H9 (cell line): Measurements from ENCODE around the gene RTN1. TPM values are rescaled to one million over a fixed set of nuclear protein-coding genes. Genes with fewer than 3 reads are reported as not detected.

Source experiments
- DNase-seq: peaks from one replicate; pipeline ENCODE4 v3.0.0-alpha.2; 2017
- H2AFZ ChIP-seq: one replicate; pipeline ENCODE4 v1.6.1; 2013; ENCODE audit warnings: mild to moderate bottlenecking, low read length, control low read depth, moderate library complexity
- H2AK5ac ChIP-seq: 2 replicates; pipeline ENCODE4 v1.6.1; 2013; ENCODE audit warnings: low read length, control low read depth, mixed read lengths; ENCODE audit not compliant: insufficient read length
- H2BK120ac ChIP-seq: one replicate; pipeline ENCODE4 v1.6.1; 2013; ENCODE audit warnings: low read depth, mild to moderate bottlenecking, low read length, control low read depth, inconsistent platforms; ENCODE audit not compliant: poor library complexity, severe bottlenecking
- H2BK12ac ChIP-seq: 2 replicates; pipeline ENCODE4 v1.6.1; 2013; ENCODE audit warnings: low read length, control low read depth, mixed read lengths, low read depth; ENCODE audit not compliant: insufficient read length
- H2BK15ac ChIP-seq: 2 replicates; pipeline ENCODE4 v1.6.1; 2013; ENCODE audit warnings: low read depth, low read length, control low read depth
- H2BK20ac ChIP-seq: one replicate; pipeline ENCODE4 v1.6.1; 2013; ENCODE audit warnings: low read depth, mild to moderate bottlenecking, low read length, control low read depth, inconsistent platforms; ENCODE audit not compliant: poor library complexity, severe bottlenecking
- H2BK5ac ChIP-seq: 2 replicates; pipeline ENCODE4 v1.6.1; 2013; ENCODE audit warnings: low read length, control low read depth, mixed read lengths; ENCODE audit not compliant: insufficient read length
- H3K14ac ChIP-seq: 2 replicates; pipeline ENCODE4 v1.6.1; 2013; ENCODE audit warnings: low read length, control low read depth; ENCODE audit not compliant: insufficient read depth
- H3K18ac ChIP-seq: 2 replicates; pipeline ENCODE4 v1.6.1; 2013; ENCODE audit warnings: low read depth, mild to moderate bottlenecking, mixed read lengths, low read length, control low read depth; ENCODE audit not compliant: insufficient read length
- H3K23ac ChIP-seq: 2 replicates; pipeline ENCODE4 v1.6.1; 2013; ENCODE audit warnings: low read length, control low read depth, mixed read lengths, low read depth; ENCODE audit not compliant: insufficient read length
- H3K23me2 ChIP-seq: 2 replicates; pipeline ENCODE4 v1.6.1; 2013; ENCODE audit warnings: low read depth, mild to moderate bottlenecking, mixed read lengths, low read length, control low read depth; ENCODE audit not compliant: insufficient read length, poor library complexity, severe bottlenecking
- H3K27ac ChIP-seq: 2 replicates; pipeline ENCODE4 v1.5.1; 2013; ENCODE audit warnings: low read length, control low read depth, mixed read lengths, low read depth; ENCODE audit not compliant: insufficient read length
- H3K27me3 ChIP-seq: 2 replicates; pipeline ENCODE4 v1.6.1; 2013; ENCODE audit warnings: low read length, control low read depth, inconsistent platforms; ENCODE audit not compliant: insufficient read depth
- H3K4ac ChIP-seq: 2 replicates; pipeline ENCODE4 v1.6.1; 2013; ENCODE audit warnings: low read depth, mild to moderate bottlenecking, control low read depth, inconsistent platforms, low read length, moderate library complexity
- H3K4me1 ChIP-seq: 2 replicates; pipeline ENCODE4 v1.6.1; 2013; ENCODE audit warnings: low read length, control low read depth, inconsistent platforms; ENCODE audit not compliant: insufficient read depth
- H3K4me2 ChIP-seq: 2 replicates; pipeline ENCODE4 v1.6.1; 2013; ENCODE audit warnings: low read length, control low read depth, mixed read lengths; ENCODE audit not compliant: insufficient read length, insufficient read depth
- H3K56ac ChIP-seq: 2 replicates; pipeline ENCODE4 v1.6.1; 2013; ENCODE audit warnings: low read depth, mild to moderate bottlenecking, mixed read lengths, low read length, control low read depth; ENCODE audit not compliant: insufficient read length
- H3K79me1 ChIP-seq: 2 replicates; pipeline ENCODE4 v1.6.1; 2013; ENCODE audit warnings: low read depth, mild to moderate bottlenecking, moderate library complexity, low read length, control low read depth, inconsistent platforms; ENCODE audit not compliant: insufficient read depth, poor library complexity, severe bottlenecking
- H3K79me2 ChIP-seq: 2 replicates; pipeline ENCODE4 v1.6.1; 2013; ENCODE audit warnings: low read length, control low read depth, inconsistent platforms; ENCODE audit not compliant: insufficient read depth
- H3K9ac ChIP-seq: 2 replicates; pipeline ENCODE4 v1.6.1; 2013; ENCODE audit warnings: low read length, control low read depth, mixed read lengths; ENCODE audit not compliant: insufficient read length; ENCODE audit errors: extremely low read depth
- H3K9me3 ChIP-seq: one replicate; pipeline ENCODE4 v1.6.1; 2013; ENCODE audit warnings: low read depth, low read length, inconsistent platforms; ENCODE audit not compliant: control insufficient read depth
- H3T11ph ChIP-seq: one replicate; pipeline ENCODE4 v1.6.1; 2013; ENCODE audit warnings: mild to moderate bottlenecking, low read length, control low read depth, inconsistent platforms
- H4K20me1 ChIP-seq: one replicate; pipeline ENCODE4 v1.6.1; 2013; ENCODE audit not compliant: control insufficient read depth, insufficient read length, insufficient read depth
- H4K5ac ChIP-seq: 2 replicates; pipeline ENCODE4 v1.6.1; 2013; ENCODE audit warnings: low read depth, mild to moderate bottlenecking, mixed read lengths, low read length, control low read depth; ENCODE audit not compliant: insufficient read length
- H4K8ac ChIP-seq: replicated peaks from 2 replicates; pipeline ENCODE4 v1.6.1; 2013; ENCODE audit warnings: low read length, control low read depth, mixed read lengths, low read depth; ENCODE audit not compliant: insufficient read length
- H4K91ac ChIP-seq: 2 replicates; pipeline ENCODE4 v1.6.1; 2013; ENCODE audit warnings: low read depth, mild to moderate bottlenecking, moderate library complexity, mixed read lengths, low read length, control low read depth; ENCODE audit not compliant: insufficient read length
- H3K27ac Mint-ChIP-seq, 3 experiments: 2 replicates in 2 of 3; 3 replicates in 1 of 3; pipeline ENCODE4 v1.8.0; 2020 to 2021; ENCODE audit warnings: mixed read lengths in 3 of 3, mild to moderate bottlenecking in 1 of 3, moderate library complexity in 1 of 3
- H3K27me3 Mint-ChIP-seq: 2 replicates; pipeline ENCODE4 v1.8.0; 2021; ENCODE audit warnings: low read depth, mild to moderate bottlenecking, moderate library complexity, mixed read lengths
- H3K36me3 Mint-ChIP-seq, 3 experiments: 2 replicates in 2 of 3; 3 replicates in 1 of 3; pipeline ENCODE4 v1.8.0; 2020 to 2021; ENCODE audit warnings: low read depth in 3 of 3, mixed read lengths in 3 of 3; ENCODE audit not compliant: insufficient read depth in 1 of 3
- H3K4me1 Mint-ChIP-seq, 2 experiments: 2 replicates each; pipeline ENCODE4 v1.8.0; 2020; ENCODE audit warnings: mixed read lengths in 2 of 2
- H3K4me3 Mint-ChIP-seq, 2 experiments: 2 replicates in 1 of 2; 3 replicates in 1 of 2; pipeline ENCODE4 v1.8.0; 2020 to 2021; ENCODE audit warnings: mild to moderate bottlenecking in 2 of 2, mixed read lengths in 2 of 2, moderate library complexity in 1 of 2
- H3K9me3 Mint-ChIP-seq, 2 experiments: 2 replicates in 1 of 2; 3 replicates in 1 of 2; pipeline ENCODE4 v1.8.0; 2020; ENCODE audit warnings: mild to moderate bottlenecking in 2 of 2, mixed read lengths in 2 of 2, moderate library complexity in 1 of 2
- WGBS: extraction: QIAGEN DNeasy Blood & Tissue Kit; methylation state at CpG from one replicate; pipeline ENCODE4 v1.1.7; 2013; ENCODE audit warnings: missing lambda C conversion rate, low lambda C conversion rate, mixed read lengths; ENCODE audit not compliant: insufficient read length; ENCODE audit errors: extremely low coverage; 5-methylcytosine and 5-hydroxymethylcytosine counted together
- total RNA-seq: library from RNA; stranded (reverse); gene quantifications from 2 replicates; pipeline ENCODE4 v1.2.1, GENCODE V29; 2021
- TF ChIP-seq, protein P1 (sequence below): fragments of 200-600 bp; sonication (generic); conservative IDR thresholded peaks from 3 replicates; pipeline ENCODE4 v1.8.0; 2021; ENCODE audit warnings: antibody characterized with exemption, mild to moderate bottlenecking

RTN1 gene
- total RNA-seq, 1 experiment from 2014 or later: 1.8 TPM

DNA sequence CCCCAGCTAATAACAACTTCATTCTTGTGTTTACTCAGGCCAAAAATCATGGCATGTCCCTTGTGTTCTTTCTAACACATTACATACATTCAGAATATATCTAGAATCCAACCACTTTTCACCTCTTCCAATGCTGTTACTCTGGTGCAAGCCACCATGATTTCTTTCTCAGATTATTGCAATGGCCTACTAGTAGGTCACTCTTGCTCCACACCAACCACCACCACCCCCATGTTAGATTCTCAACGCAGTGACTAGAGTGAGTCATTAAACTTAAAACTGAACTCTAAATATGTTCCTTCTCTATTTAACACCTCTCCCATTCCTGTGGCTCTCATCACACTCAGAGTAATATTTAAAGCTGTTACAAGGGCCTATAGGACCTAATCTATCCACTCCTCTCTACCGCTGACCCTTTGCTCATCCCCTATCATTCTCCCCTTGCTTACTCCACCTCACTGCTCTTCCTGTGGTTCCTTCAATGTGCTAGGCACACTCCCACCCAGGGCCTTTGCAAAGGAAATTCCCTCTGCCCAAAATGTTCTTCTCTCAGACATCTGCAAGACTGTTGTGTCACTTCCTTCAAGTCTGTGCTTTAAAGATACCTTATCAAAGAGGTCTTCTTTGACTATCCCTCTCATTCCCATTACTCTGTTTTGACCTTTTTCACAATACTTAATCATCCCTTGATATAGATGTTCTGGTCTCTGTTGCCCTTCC lies 6.6 kb downstream of the RTN1 start:
- TF ChIP-seq, protein P1, sequence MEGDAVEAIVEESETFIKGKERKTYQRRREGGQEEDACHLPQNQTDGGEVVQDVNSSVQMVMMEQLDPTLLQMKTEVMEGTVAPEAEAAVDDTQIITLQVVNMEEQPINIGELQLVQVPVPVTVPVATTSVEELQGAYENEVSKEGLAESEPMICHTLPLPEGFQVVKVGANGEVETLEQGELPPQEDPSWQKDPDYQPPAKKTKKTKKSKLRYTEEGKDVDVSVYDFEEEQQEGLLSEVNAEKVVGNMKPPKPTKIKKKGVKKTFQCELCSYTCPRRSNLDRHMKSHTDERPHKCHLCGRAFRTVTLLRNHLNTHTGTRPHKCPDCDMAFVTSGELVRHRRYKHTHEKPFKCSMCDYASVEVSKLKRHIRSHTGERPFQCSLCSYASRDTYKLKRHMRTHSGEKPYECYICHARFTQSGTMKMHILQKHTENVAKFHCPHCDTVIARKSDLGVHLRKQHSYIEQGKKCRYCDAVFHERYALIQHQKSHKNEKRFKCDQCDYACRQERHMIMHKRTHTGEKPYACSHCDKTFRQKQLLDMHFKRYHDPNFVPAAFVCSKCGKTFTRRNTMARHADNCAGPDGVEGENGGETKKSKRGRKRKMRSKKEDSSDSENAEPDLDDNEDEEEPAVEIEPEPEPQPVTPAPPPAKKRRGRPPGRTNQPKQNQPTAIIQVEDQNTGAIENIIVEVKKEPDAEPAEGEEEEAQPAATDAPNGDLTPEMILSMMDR: no peak
- Histone ChIP-seq H3K27ac (no peak overlapping the region), H3K4me2 (no peak overlapping the region), H4K20me1 (no peaks in the 10 kb centered on the region), H3K27me3 (no peaks in the 10 kb centered on the region; the same call in 1 of the 2 replicates), H3T11ph (no peak overlapping the region), H2BK20ac (no peak overlapping the region), H3K9ac (no peak overlapping the region), H2BK5ac (no peak overlapping the region), H3K4me1 (no peaks in the 10 kb centered on the region), H3K79me1 (no peaks in the 10 kb centered on the region), H3K23ac (no peak overlapping the region), H2AFZ (no peak overlapping the region), H3K14ac (no peak overlapping the region), H3K56ac (no peak overlapping the region), H2BK120ac (no peak overlapping the region), H3K79me2 (no peaks in the 10 kb centered on the region), H3K9me3 (no peaks in the 10 kb centered on the region), H4K91ac (no peak overlapping the region), H4K5ac (no peak overlapping the region), H4K8ac (no peak overlapping the region), H2BK12ac (no peak overlapping the region), H3K18ac (no peak overlapping the region), H2BK15ac (no peak overlapping the region), H2AK5ac (no peak overlapping the region), H3K4ac (no peak overlapping the region), H3K23me2 (no peaks in the 10 kb centered on the region)
- DNase-seq: no peak
- Mint-ChIP-seq H3K27ac (no peak overlapping the region), H3K27me3 (peaks cover 35% of the 10 kb centered on the region), H3K4me3 (no peak overlapping the region), H3K36me3 (peaks cover 3 to 7% (median 5%) of the 10 kb centered on the region in 3 experiments; a peak in 6 of 7 replicates), H3K9me3 (peaks cover 19 to 20% of the 10 kb centered on the region in 2 experiments), H3K4me1 (peaks cover under 1% of the 10 kb centered on the region in 2 experiments; a peak in 2 of 4 replicates)
- no CpG with 5 or more reads among the region's 2 CpGs for WGBS
